Measurements from ENCODE around the gene ASTN2.

Gene ASTN2

DNA sequence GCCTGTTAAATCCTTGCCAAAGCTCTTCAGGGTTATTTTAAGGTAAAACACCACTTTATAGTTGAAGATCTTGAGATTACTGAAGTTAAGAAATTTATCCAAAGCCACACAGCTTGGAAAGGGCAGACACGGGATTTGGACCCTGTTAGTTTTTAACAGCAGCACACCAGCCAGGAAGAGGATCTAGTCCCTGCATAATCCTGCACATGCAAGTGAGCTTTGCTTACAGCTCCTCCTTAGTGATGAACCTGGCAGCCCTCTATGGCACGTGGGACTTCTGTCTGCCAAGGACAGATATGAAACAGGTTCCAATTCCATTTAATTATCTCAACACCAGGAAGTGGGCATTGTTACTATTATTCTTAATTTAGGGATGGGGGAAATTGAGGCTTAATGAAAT is 619.0 kb downstream of the ASTN2 start:
- TF ChIP-seq, protein P1, sequence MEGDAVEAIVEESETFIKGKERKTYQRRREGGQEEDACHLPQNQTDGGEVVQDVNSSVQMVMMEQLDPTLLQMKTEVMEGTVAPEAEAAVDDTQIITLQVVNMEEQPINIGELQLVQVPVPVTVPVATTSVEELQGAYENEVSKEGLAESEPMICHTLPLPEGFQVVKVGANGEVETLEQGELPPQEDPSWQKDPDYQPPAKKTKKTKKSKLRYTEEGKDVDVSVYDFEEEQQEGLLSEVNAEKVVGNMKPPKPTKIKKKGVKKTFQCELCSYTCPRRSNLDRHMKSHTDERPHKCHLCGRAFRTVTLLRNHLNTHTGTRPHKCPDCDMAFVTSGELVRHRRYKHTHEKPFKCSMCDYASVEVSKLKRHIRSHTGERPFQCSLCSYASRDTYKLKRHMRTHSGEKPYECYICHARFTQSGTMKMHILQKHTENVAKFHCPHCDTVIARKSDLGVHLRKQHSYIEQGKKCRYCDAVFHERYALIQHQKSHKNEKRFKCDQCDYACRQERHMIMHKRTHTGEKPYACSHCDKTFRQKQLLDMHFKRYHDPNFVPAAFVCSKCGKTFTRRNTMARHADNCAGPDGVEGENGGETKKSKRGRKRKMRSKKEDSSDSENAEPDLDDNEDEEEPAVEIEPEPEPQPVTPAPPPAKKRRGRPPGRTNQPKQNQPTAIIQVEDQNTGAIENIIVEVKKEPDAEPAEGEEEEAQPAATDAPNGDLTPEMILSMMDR (IDR thresholded peaks at IDR 0.05; ENCODE audit: low read depth, low read length) = no peak
- no peak overlapping the region for H3K4me3 ChIP-seq (ENCODE audit: low read depth, low read length)

DNA sequence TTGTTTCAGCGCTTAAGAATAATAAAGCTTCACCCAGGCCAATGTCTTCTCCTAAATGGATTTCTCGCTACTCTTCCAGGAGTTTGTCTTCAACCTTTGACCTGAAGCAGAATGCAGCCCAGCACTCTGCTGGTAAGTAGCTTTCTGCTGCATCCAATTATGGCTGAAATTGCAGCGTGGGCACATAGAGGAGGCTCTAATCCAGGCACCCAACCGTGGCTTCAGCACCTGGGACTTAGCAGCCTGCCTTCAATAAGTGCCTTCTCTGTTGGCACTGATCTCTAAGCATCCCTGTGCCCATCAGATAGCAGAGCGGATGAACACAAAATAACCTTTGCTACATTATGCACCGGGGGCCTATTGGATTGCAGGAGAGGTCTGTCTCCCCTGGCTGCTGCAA is 622.6 kb downstream of the ASTN2 start:
- TF ChIP-seq, protein P1 (IDR thresholded peaks at IDR 0.05; ENCODE audit: low read depth, low read length) = no peak
- no peak overlapping the region for H3K4me3 ChIP-seq (ENCODE audit: low read depth, low read length)

DNA sequence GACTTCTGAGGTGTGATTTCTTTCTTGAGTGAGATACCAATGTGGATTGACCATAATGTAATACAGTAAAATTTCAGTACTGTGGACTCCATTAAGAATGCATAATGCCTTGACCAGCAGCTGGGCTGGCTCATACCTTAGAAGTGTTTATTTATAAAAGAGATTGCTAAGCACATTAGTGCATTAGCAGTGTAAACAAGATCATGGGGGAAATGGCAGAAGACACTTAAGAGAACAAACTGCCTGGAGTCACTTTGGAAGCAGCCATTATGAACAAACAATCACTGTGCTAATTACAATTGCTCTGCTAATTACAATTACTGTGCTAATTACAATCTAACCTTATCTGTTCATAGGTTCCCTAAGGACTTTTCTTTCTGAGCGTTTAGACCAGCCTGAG is 623.5 kb downstream of the ASTN2 start:
- TF ChIP-seq, protein P1 (IDR thresholded peaks at IDR 0.05; ENCODE audit: low read depth, low read length) = no peak
- H3K4me3 ChIP-seq (ENCODE audit: low read depth, low read length) = no peak overlapping the region

DNA sequence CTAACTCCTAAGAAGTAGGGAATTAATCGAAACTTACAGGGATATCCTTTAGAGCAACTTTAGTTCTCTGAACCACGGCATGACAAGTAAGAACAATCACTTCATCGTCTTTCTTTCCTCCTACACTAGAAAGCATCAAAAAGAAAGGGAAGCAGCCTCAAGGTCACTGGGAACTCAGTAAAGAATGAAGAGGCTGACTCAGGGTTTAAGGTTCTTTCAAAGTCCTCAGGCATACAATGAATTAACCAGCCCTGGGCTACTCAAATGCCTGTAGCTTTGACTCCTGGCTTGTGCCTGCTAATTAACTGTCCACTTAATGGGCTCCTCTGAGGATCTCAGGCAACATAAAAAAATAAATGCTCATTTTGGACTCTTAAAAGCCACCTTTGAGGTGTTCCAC is 625.8 kb downstream of the ASTN2 start:
- no peak overlapping the region for H3K4me3 ChIP-seq (ENCODE audit: low read depth, low read length)
- TF ChIP-seq, protein P1 (IDR thresholded peaks at IDR 0.05; ENCODE audit: low read depth, low read length) = no peak

DNA sequence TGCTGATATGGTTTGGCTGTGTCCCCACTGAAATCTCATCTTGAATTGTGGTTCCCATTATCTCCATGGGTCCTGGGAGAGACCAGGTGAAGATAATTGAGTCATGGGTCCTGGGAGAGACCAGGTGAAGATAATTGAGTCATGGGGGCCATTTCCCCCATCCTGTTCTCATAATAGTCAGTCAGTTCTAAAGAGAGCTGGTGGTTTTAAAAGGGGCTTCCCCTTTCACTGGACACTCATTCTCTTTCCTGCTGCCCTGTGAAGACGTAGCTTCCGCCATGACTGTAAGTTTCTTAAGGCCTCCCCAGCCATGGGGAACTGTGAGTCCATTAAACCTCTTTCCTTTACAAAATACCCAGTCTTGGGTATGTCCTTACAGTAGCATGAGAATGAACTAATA is 628.1 kb downstream of the ASTN2 start:
- H3K4me3 ChIP-seq (ENCODE audit: low read depth, low read length) = no peak overlapping the region

DNA sequence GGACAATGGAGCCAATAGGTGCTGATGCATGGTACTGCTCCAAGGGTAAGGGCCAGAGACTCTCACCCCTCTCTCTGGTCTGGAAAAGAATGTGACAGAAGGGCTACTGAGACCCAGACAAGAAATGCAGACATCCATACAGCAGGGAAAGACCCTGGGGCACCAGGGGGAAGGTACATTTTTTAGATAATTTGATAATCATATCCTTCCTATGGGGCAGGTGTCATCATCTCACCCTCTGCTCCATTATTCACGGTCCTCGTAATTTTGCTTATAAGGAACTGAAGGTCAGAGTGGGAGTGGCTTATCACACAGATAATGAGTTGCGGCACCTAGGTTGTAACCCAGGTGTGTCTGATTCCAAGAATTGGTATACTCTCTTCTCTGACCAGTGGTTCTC is 637.7 kb downstream of the ASTN2 start:
- no peak overlapping the region for H3K4me3 ChIP-seq (ENCODE audit: low read depth, low read length)
- TF ChIP-seq, protein P1 (IDR thresholded peaks at IDR 0.05; ENCODE audit: low read depth, low read length) = no peak

More for the DNA sequence above, 628.1 kb downstream of the ASTN2 start:
- TF ChIP-seq, protein P1 (IDR thresholded peaks at IDR 0.05; ENCODE audit: low read depth, low read length) = no peak

DNA sequence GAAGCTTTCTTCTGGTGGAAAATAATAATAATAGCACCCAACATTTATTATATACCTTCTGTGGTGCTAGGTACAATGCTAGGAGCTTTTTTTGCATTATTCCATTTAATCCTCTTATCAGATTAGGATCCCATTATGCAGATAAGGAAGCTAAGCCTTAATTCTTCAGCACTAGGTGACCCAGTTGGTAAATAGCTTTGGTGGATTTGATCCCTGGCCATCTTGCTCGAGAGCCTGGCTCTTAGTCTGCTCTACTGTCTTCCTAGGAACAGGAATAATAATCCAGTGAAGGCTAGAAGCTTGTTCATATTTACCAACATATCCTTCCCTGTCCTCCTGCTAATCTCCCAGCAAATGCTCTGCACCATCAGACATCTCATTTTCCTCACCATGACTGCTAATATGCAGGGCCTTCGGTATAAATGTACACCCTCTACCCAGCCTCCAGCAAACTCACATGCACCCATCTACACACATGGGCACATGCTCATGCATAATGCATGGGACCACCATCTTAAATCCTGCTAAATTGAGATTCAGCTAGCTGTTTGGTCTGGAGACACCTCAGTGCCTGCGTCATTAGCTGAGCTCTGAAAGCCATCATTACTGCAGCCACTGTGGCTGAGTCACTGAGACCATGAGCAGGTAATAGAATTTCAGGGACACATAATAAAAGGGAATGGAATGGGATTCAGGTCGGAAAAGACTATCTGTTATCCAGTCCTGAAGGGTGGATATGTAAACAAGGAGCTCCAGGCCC is 640.3 kb downstream of the ASTN2 start:
- H3K4me3 ChIP-seq (ENCODE audit: low read depth, low read length) = no peak overlapping the region
- TF ChIP-seq, protein P1 (IDR thresholded peaks at IDR 0.05; ENCODE audit: low read depth, low read length) = no peak
